Mesenteric fat pad (tissue), 1 donor: Measurements from ENCODE around the gene THSD7A. TPM values are rescaled to one million over a fixed set of nuclear protein-coding genes. Genes with fewer than 3 reads are reported as not detected.

Experiments used
- DNase-seq: peaks from one replicate; pipeline ENCODE4 v3.0.0-alpha.2; 2020; ENCODE audit warnings: low spot score
- total RNA-seq: library from RNA; stranded (reverse); fragmentation: NEBNext Ultra II Directional; extraction: Animal tissue kit (Norgen Biotek cat#: 25700); gene quantifications from one replicate; pipeline ENCODE4 v1.2.1, GENCODE V29; 2021
- donor health status: DM: yes; HTN: yes; CAD: no.

The THSD7A gene
- total RNA-seq, 1 donor from 2014 or later = 6.0 TPM

DNA sequence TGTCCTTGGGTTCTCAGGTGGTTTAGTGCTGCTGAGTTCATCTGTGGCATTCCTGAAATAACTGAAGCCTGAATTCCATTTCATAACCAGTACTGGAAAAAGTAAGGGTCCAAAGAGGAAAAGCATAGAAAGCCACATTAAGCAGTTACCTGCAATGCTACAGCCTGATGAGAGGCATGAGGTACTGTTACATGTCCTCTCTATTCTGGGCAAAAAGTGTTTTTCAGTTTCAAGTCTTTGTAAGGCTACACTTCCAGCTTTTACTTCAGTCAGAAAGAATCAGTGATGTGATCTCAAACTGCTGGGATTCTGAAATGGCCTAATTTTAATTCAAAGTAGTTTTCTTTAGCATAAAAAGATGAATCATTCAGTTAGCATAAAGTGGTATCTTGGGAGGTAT lies 488.9 kb downstream of the THSD7A start:
- no peak for DNase-seq

DNA sequence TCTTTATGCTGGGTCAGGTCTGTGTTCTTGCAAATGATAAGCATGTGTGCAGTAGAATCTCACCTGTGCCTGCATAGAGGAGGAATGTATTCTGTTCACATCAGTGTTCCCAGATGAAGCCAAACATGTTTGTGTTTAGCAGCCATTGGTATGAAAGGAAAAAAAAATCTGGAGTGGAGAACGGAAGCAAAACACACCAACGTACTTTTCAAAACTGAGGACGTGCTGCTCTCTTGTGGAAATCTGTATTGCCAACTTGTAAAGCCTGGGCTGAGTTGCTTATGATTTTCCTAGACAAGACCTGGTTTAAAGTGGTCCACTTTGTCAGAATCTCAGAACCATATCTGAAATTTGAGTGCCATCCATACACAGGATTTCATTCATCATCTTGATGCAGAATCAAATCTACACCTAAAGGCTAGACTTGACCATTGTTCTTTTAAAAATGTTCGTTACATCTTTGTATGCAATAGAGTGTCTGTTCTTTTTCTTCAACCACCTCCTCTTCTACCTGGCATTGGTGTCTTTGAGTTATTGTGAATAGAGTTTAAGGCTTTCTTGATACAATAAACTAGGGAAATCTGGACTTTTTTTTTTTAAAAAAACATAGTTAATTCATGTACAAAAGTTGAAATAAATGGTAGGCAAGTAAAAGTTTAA lies 490.6 kb downstream of the THSD7A start:
- DNase-seq = no peak

DNA sequence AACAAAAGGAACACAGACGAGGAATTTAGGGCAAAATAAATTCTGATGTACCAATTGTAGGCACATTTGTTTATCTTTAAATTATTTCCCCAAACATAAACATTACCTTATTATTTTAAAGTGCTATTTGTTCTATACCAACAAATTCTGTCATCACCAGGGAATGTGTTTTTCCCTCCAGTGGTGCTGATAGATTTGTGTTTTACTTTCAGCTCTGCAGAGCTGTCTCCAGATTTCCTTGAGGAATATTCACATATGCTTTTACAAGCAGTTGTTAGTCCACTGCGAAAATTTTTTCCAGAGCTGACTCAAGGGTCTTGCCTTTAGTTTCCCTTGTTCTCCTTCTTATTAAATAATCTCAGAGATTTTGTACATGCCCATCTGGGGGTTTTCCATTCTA lies 495.6 kb downstream of the THSD7A start:
- no peak for DNase-seq

DNA sequence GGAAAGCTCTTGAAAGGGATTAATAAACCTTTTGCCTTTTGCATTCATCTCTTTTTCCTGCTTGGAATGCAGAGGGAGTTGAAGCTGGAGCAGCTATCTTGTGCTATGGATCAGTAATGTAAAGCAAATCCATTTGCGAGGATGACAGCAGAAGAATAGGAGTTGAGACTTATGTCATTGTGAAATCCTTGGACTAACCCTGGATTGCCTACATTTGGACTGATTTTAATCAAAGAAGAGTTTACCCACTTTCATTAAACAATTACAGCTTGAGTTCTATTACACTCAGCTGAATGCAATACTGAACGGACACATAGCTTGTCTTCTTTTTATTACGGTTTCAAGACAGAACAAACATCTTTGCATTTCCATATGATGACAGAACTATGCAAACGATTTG lies 496.1 kb downstream of the THSD7A start:
- DNase-seq = no peak

DNA sequence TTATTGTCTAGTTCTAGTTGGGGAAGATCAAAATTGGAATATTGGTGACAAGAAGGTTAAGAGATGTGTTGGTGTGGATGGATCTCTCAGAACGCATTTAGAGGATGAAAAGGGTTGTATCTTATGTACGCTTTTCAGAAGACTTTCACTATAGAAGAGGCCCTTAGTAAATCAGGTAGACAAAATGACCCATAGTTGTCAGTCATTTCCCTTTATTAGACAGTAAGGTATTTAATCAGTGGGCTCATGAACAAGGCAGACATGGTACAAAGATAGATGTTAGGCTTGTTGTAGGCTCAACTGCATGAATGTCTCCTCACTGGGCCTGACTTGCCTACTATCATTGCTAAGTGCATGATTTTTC lies 499.2 kb downstream of the THSD7A start:
- no peak for DNase-seq

DNA sequence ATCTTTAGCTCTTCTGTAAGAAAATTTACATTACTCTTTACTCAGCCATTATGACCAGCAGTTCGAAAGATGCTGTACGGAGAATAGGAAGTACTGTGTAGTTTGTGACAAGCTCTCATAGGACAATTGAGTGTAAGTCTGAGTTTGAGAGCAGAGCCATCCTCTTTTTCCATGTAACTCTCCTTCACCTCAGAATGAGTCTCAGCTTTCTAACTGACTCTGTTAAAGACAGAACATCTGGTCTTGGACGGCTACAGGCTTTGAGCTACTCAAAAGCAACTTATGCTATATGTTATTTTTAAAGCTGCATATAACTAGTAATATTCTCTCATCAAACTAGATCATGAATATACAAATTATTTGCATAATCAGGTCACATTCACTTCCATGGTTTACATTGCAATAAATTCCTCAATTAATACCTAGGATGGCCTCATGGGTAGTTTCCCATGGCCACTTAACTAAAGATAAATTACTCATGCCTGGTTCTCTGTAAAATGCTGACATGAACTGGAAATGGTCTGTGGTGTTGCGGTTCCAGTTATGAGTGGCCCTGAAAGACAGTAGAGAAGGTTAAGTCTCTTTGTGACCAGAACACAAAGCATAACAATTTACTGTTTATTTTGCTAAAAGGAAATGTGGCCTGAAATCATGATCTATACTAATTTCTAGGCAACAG lies 499.7 kb downstream of the THSD7A start:
- no peak for DNase-seq

DNA sequence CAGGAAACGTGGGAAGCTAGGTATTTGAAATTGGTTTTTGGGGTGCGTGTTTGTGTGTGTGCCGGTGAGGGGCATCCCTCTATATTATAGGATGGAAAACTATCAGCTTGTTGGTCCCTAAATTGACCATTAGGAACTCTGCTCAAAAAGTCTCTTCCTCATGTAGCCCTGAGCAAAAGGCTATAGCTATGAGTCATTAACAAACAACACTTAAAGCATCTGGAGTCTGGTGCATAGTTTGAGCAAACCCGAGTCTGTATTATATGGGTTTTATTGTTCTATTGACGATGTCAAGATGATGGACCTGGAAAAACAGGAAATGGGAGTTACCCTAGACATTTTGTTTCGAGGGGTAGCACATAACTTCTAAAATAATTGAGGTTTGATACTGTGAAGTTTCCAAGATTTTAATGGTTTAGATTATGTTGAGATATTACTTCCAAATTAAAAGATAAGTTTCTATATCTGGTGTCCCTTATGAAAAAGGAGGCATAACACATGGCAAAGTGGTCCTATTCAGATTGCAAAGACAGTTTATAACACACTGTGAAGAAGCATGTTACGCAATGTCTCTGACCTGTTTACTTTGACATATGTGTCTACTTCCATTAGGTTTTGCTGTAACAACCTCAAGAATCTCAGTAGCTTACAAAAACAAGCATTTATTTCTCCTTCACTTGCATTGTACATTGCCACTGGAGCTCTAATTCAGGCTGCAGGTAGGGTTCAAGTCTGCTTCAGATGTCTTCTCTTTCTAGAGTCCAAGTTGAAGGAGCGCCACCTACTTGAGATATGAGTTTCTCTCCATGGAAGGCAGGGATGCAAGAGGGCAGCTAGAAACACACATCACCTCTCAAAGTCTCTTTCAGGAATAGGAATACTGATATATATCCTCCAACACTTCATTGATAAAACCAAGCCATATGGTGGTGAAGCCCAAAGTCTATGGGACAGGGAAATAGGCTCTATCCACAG lies 500.6 kb downstream of the THSD7A start:
- DNase-seq = no peak

DNA sequence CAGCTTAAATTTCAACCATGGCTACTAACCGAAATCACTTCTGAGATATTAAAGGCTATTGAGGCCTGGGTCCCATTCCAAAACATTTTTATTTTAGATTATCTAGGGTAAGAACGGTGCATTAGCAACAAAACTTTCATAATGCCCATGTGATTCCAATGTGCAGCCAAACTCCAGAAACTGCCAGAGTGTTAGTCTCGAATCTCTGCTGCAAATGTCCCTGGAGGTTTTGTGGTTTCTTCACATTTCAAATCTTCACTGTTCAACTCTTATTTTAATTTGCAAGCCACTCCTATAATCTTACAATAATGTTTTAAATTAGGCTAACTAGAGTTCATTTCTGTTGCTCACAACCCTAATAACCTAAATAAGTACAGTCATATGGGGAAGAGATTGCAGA lies 501.3 kb downstream of the THSD7A start:
- no peak for DNase-seq

DNA sequence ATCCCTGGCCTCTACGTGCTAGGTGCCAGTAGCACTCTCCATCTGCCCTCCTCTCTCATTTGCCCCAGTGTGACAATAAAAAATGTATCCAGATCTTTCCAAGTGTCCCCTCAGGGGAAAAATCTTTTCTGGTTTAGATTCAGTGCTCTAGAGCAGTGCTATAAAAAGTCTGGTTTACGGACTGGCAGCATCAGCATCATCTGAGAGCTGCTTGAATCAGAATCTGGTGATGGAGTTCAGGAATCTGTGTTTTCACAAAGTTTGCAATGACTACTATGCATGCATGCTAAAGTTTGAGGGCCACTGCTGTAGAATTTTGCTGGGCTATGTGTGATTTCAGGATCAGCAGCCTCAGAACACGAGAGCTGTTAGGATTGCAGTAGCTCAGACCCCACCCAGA lies 501.8 kb downstream of the THSD7A start:
- DNase-seq = no peak

DNA sequence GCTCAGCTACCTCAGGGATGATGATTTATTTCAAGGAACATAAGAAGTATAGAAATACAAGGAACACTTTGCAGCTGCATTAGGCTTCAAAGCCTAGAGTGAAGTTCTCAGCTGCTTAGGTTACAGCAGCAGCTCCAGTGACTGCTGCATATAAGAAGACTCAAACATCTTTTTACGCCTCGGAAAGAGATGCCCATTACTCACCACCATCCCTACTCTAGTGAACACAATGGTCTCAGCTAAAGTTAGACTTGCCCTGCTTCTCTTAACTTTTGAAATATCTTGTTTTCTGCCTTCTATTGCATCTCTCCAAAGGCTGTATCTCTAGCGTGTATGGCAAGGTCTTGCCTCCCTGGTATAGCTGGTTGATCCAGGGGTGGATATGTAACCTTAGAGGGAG lies 502.4 kb downstream of the THSD7A start:
- no peak for DNase-seq

DNA sequence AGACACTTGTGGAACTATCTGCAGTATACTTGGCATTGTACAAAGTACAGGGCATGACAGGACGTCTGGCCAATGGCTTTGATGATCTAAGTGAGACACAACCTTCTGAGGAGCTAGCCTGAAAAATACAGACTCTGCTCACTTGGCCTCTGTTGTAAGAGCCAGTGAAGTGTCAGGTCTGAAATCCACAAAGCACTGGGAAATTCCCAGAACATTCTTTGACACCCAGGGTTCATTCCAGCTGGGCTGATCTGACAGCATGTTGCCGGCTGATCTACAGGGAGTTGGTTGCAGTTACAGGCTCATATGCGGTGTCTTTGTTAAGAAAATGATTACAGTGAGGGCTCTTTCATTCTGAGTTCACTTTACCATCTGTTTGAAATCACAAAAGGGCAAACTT lies 503.7 kb downstream of the THSD7A start:
- no peak for DNase-seq

DNA sequence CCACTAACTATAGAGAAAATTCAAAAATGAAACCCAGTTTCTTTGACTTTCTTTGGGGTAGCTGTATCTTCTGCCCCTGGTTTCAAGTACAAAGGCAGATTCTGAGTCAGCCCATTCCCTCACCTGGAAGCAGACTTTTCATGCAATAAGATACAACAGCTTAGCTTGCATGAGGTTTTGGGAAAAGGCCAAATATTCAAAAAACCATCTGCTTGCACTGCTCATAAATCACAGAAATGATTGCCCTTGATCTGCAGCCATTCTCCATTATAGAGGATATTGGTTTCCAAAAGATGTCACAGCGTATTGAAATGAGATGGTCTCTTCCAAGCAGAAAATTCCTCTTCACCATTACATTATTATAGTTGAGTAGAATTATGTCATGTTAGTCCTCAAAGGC lies 504.4 kb downstream of the THSD7A start:
- no peak for DNase-seq
